Neural progenitor cell (in vitro differentiated cells): ENCODE data around the gene TRPM7.

Experiments used
- EZH2 ChIP-seq: fragments of 200-600 bp; sonication (generic); IDR thresholded peaks from 2 replicates; pipeline ENCODE4 v1.6.1; 2017; ENCODE audit warnings: antibody characterized with exemption, mild to moderate bottlenecking, moderate library complexity
- TF ChIP-seq, protein P1 (sequence below): fragments of 200-600 bp; sonication (generic); IDR thresholded peaks from 2 replicates; pipeline ENCODE4 v1.5.1; 2017; ENCODE audit warnings: antibody characterized with exemption, mild to moderate bottlenecking

DNA sequence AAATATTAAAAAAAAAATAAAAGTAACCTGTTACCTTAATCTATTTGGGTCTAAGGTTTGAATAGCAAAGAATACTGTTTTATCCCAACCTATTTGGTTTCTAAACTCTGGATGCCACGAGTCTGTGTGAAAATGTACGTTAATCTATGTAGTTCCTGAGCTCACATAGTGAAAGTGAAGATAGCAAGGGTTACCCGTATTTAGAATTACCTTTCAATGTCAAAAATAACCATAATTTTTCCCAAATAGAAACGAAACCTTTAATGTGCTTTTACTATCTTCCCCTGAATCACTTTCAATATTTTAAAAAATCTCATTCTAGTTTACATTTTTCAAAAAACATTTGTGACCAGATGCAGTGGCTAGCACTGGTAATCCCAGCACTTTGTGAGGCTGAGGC, 134.4 kb downstream of the TRPM7 start:
- TF ChIP-seq, protein P1, sequence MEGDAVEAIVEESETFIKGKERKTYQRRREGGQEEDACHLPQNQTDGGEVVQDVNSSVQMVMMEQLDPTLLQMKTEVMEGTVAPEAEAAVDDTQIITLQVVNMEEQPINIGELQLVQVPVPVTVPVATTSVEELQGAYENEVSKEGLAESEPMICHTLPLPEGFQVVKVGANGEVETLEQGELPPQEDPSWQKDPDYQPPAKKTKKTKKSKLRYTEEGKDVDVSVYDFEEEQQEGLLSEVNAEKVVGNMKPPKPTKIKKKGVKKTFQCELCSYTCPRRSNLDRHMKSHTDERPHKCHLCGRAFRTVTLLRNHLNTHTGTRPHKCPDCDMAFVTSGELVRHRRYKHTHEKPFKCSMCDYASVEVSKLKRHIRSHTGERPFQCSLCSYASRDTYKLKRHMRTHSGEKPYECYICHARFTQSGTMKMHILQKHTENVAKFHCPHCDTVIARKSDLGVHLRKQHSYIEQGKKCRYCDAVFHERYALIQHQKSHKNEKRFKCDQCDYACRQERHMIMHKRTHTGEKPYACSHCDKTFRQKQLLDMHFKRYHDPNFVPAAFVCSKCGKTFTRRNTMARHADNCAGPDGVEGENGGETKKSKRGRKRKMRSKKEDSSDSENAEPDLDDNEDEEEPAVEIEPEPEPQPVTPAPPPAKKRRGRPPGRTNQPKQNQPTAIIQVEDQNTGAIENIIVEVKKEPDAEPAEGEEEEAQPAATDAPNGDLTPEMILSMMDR, result no peak
- TF ChIP-seq EZH2, result no peak
